ENCODE measurements around the gene SRPX2. TPM values are rescaled to one million over a fixed set of nuclear protein-coding genes. Genes with fewer than 3 reads are reported as not detected.
"Not testable (repeated sequence)": the region's sequence is repeated elsewhere in the genome, so short reads cannot be mapped to it uniquely, and the experiment has no call there.

SRPX2 gene
- total RNA-seq, 3 donors from 2014 or later = 3.3 to 17.6 (median 13.9) TPM

GRCh38 chrX:100717363-100717762 lies 73.4 kb downstream of the SRPX2 start:
- ATAC-seq = no peak

GRCh38 chrX:100719139-100719538 lies 75.1 kb downstream of the SRPX2 start:
- ATAC-seq = no peak
- TF ChIP-seq, protein P1, sequence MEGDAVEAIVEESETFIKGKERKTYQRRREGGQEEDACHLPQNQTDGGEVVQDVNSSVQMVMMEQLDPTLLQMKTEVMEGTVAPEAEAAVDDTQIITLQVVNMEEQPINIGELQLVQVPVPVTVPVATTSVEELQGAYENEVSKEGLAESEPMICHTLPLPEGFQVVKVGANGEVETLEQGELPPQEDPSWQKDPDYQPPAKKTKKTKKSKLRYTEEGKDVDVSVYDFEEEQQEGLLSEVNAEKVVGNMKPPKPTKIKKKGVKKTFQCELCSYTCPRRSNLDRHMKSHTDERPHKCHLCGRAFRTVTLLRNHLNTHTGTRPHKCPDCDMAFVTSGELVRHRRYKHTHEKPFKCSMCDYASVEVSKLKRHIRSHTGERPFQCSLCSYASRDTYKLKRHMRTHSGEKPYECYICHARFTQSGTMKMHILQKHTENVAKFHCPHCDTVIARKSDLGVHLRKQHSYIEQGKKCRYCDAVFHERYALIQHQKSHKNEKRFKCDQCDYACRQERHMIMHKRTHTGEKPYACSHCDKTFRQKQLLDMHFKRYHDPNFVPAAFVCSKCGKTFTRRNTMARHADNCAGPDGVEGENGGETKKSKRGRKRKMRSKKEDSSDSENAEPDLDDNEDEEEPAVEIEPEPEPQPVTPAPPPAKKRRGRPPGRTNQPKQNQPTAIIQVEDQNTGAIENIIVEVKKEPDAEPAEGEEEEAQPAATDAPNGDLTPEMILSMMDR (IDR thresholded peaks at IDR 0.05) = no peak
- intact Hi-C loops (cut with DNase I, micrococcal nuclease) = no loop called here
- Histone ChIP-seq H3K4me3 (no peak overlapping the region), H3K36me3 (ENCODE audit: low read depth) (no peaks in the 10 kb centered on the region), H3K9me3 (no peaks in the 10 kb centered on the region), H3K4me1 (ENCODE audit: low read depth) (no peaks in the 10 kb centered on the region)
- no peak for DNase-seq

More at GRCh38 chrX:100717363-100717762, 73.4 kb downstream of the SRPX2 start:
- Histone ChIP-seq H3K4me3 (no peak overlapping the region), H3K36me3 (ENCODE audit: low read depth) (no peaks in the 10 kb centered on the region), H3K4me1 (ENCODE audit: low read depth) (no peaks in the 10 kb centered on the region), H3K9me3 (no peaks in the 10 kb centered on the region)
- DNase-seq = no peak
- TF ChIP-seq, protein P1 (IDR thresholded peaks at IDR 0.05) = no peak
- intact Hi-C loops (cut with DNase I, micrococcal nuclease) = no loop called here

GRCh38 chrX:100720301-100720700 lies 76.3 kb downstream of the SRPX2 start:
- no peak for ATAC-seq
- no peaks in the 10 kb centered on the region for H3K9me3 ChIP-seq
- intact Hi-C loops (cut with DNase I, micrococcal nuclease) = no loop called here
- H3K4me1 ChIP-seq (ENCODE audit: low read depth) = no peaks in the 10 kb centered on the region
- no peak for DNase-seq
- TF ChIP-seq, protein P1 (IDR thresholded peaks at IDR 0.05) = no peak
- no peaks in the 10 kb centered on the region for H3K36me3 ChIP-seq (ENCODE audit: low read depth)
- H3K4me3 ChIP-seq = no peak overlapping the region

GRCh38 chrX:100721328-100721727 lies 77.3 kb downstream of the SRPX2 start:
- Histone ChIP-seq H3K36me3 (ENCODE audit: low read depth) (no peaks in the 10 kb centered on the region), H3K4me1 (ENCODE audit: low read depth) (no peaks in the 10 kb centered on the region), H3K4me3 (no peak overlapping the region), H3K9me3 (no peaks in the 10 kb centered on the region)
- intact Hi-C loops (cut with DNase I, micrococcal nuclease) = no loop called here
- TF ChIP-seq, protein P1 (IDR thresholded peaks at IDR 0.05) = no peak
- DNase-seq = peak in 1 of 3 donors; percentile 9
- peak; percentile 92 for ATAC-seq

DNA sequence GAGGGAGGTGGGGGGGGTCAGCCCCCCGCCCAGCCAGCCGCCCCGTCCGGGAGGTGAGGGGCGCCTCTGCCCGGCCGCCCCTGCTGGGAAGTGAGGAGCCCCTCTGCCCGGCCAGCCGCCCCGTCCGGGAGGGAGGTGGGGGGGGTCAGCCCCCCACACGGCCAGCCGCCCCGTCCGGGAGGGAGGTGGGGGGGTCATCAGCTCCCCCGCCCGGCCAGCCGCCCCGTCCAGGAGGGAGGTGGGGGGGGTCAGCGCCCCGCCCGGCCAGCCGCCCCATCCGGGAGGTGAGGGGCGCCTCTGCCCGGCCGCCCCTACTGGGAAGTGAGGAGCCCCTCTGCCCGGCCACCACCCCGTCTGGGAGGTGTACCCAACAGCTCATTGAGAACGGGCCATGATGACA lies 80.0 kb downstream of the SRPX2 start:
- intact Hi-C loops (cut with DNase I, micrococcal nuclease); ATAC-seq; H3K4me3 ChIP-seq; H3K4me1 ChIP-seq (ENCODE audit: low read depth); H3K36me3 ChIP-seq (ENCODE audit: low read depth); H3K9me3 ChIP-seq; DNase-seq: not testable (repeated sequence)

Other genes with a start within 250 kb of the SRPX2 start
- gene PCDH19, start 233.9 kb upstream of the SRPX2 start, total RNA-seq = 1 to 10 TPM; 1.0 to 2.0 (median 1.7) TPM
- 1 to 10 TPM in 1 of 3 donors, under 1 TPM in 2; 0.60 to 1.5 (median 0.77) TPM for gene TNMD, start 59.3 kb upstream of the SRPX2 start, total RNA-seq
- gene TSPAN6, start 7.4 kb upstream of the SRPX2 start, total RNA-seq = 100 to 1,000 TPM in 2 of 3 donors, 10 to 100 TPM in 1; 63.0 to 132 (median 111) TPM
- 10 to 100 TPM; 35.7 to 47.1 (median 44.3) TPM for gene SYTL4, start 87.9 kb downstream of the SRPX2 start, total RNA-seq
- 10 to 100 TPM; 16.7 to 24.0 (median 23.9) TPM for gene CSTF2, start 176.2 kb downstream of the SRPX2 start, total RNA-seq
- gene NOX1, start 230.2 kb downstream of the SRPX2 start, total RNA-seq = 100 to 1,000 TPM in 1 of 3 donors, 10 to 100 TPM in 2; 27.8 to 109 (median 96.7) TPM

Data from mucosa of descending colon (tissue), 3 donors.